OCI-LY1 (cell line): ENCODE data around the gene CHST12.

Experiments
- H2AFZ ChIP-seq: fragments of 200-600 bp; sonication (generic), shearing (Covaris generic); 2 replicates; pipeline ENCODE4 v1.6.0; 2014; ENCODE audit warnings: antibody characterized with exemption, mild to moderate bottlenecking, low read length
- H3F3A ChIP-seq: fragments of 200-600 bp; sonication (generic), shearing (Covaris generic); 2 replicates; pipeline ENCODE4 v1.6.0; 2014; ENCODE audit warnings: mild to moderate bottlenecking, antibody characterized with exemption, low read length, moderate library complexity; ENCODE audit not compliant: insufficient read depth
- H3K27ac ChIP-seq: fragments of 200-600 bp; sonication (generic); 2 replicates; pipeline ENCODE4 v1.5.1; 2014; ENCODE audit warnings: low read length, mixed run types, mild to moderate bottlenecking, low read depth; ENCODE audit not compliant: poor library complexity, severe bottlenecking
- H3K27me3 ChIP-seq: fragments of 200-600 bp; sonication (generic); 2 replicates; pipeline ENCODE4 v1.6.0; 2014; ENCODE audit warnings: antibody characterized with exemption, mild to moderate bottlenecking, low read length, moderate library complexity; ENCODE audit not compliant: insufficient read depth
- H3K36me3 ChIP-seq: fragments of 200-600 bp; sonication (generic); 2 replicates; pipeline ENCODE4 v1.6.1; 2014; ENCODE audit warnings: mild to moderate bottlenecking, antibody characterized with exemption, low read length, moderate library complexity, mixed read lengths; ENCODE audit not compliant: insufficient read depth
- H3K4me1 ChIP-seq: fragments of 200-600 bp; sonication (generic); 2 replicates; pipeline ENCODE4 v1.5.1; 2014; ENCODE audit warnings: mild to moderate bottlenecking, low read length, moderate library complexity; ENCODE audit not compliant: insufficient read depth, severe bottlenecking
- H3K4me2 ChIP-seq: fragments of 200-600 bp; sonication (generic), shearing (Covaris generic); 2 replicates; pipeline ENCODE4 v1.6.1; 2014; ENCODE audit warnings: low read length
- H3K4me3 ChIP-seq: fragments of 200-600 bp; sonication (generic); 2 replicates; pipeline ENCODE4 v1.5.1; 2014; ENCODE audit warnings: low read length, low read depth, mild to moderate bottlenecking, mixed read lengths; ENCODE audit not compliant: poor library complexity, severe bottlenecking
- H3K79me2 ChIP-seq: fragments of 200-600 bp; shearing (Covaris generic); 2 replicates; pipeline ENCODE4 v1.6.1; 2016; ENCODE audit warnings: mixed run types, low read length, mixed read lengths; ENCODE audit not compliant: insufficient read depth
- H3K9ac ChIP-seq: fragments of 200-600 bp; sonication (generic), shearing (Covaris generic); 2 replicates; pipeline ENCODE4 v1.6.1; 2014; ENCODE audit warnings: mild to moderate bottlenecking, low read length, mixed read lengths
- H3K9me2 ChIP-seq: fragments of 200-600 bp; sonication (generic), shearing (Covaris generic); 2 replicates; pipeline ENCODE4 v1.6.1; 2014; ENCODE audit warnings: low read depth, mild to moderate bottlenecking, low read length, mixed read lengths
- H3K9me3 ChIP-seq: fragments of 200-600 bp; shearing (Covaris generic); 2 replicates; pipeline ENCODE4 v1.6.1; 2014; ENCODE audit warnings: low read length, mixed read lengths
- H4K20me1 ChIP-seq: fragments of 200-600 bp; sonication (generic), shearing (Covaris generic); 2 replicates; pipeline ENCODE4 v1.6.0; 2016; ENCODE audit warnings: mild to moderate bottlenecking, low read length; ENCODE audit not compliant: insufficient read depth
- CTCF ChIP-seq: fragments of 200-600 bp; sonication (generic), shearing (Covaris generic); IDR thresholded peaks from 2 replicates; pipeline ENCODE4 v1.5.1; 2017; ENCODE audit warnings: mild to moderate bottlenecking, antibody characterized with exemption, low read length, moderate library complexity, mixed read lengths
- EZH2 ChIP-seq: fragments of 200-600 bp; sonication (generic), shearing (Covaris generic); IDR thresholded peaks from 2 replicates; pipeline ENCODE4 v1.8.0; 2017; ENCODE audit warnings: borderline replicate concordance, mixed run types, mild to moderate bottlenecking, antibody characterized with exemption, low read length, moderate library complexity, mixed read lengths

CHST12 gene

GRCh38 chr7:2484868-2485267 is 81.5 kb downstream of the CHST12 start:
- H3K79me2 ChIP-seq = no peaks in the 10 kb centered on the region
- no peak overlapping the region for H3K4me2 ChIP-seq
- no peaks in the 10 kb centered on the region for H3K36me3 ChIP-seq
- no peaks in the 10 kb centered on the region for H3K9me3 ChIP-seq
- no peaks in the 10 kb centered on the region for H4K20me1 ChIP-seq
- no peaks in the 10 kb centered on the region for H3K9me2 ChIP-seq
- peaks cover 15% of the 10 kb centered on the region; the same call in 1 of the 2 replicates for H3K27me3 ChIP-seq
- H2AFZ ChIP-seq = no peak overlapping the region
- H3K4me1 ChIP-seq = no peaks in the 10 kb centered on the region
- no peak for TF ChIP-seq CTCF
- no peak overlapping the region for H3K9ac ChIP-seq
- no peak overlapping the region for H3K27ac ChIP-seq
- H3F3A ChIP-seq = no peaks in the 10 kb centered on the region
- no peak overlapping the region for H3K4me3 ChIP-seq

GRCh38 chr7:2487586-2488271 is 84.3 kb downstream of the CHST12 start:
- Histone ChIP-seq H3K36me3 (no peaks in the 10 kb centered on the region), H3K9ac (no peak overlapping the region), H3K79me2 (no peaks in the 10 kb centered on the region), H3K4me2 (no peak overlapping the region), H3K9me3 (no peaks in the 10 kb centered on the region), H3K27me3 (peaks cover 9% of the 10 kb centered on the region; the same call in 1 of the 2 replicates), H3K4me3 (no peak overlapping the region), H3F3A (no peaks in the 10 kb centered on the region), H3K9me2 (no peaks in the 10 kb centered on the region), H2AFZ (no peak overlapping the region), H3K27ac (no peak overlapping the region), H4K20me1 (no peaks in the 10 kb centered on the region), H3K4me1 (no peaks in the 10 kb centered on the region)
- TF ChIP-seq EZH2 (no peak), CTCF (no peak)

- Histone ChIP-seq H3K9me2 (no peaks in the 10 kb centered on the region), H3K9ac (no peak overlapping the region), H3K4me2 (no peak overlapping the region), H3K79me2 (no peaks in the 10 kb centered on the region), H2AFZ (no peak overlapping the region), H3K9me3 (no peaks in the 10 kb centered on the region), H4K20me1 (no peaks in the 10 kb centered on the region), H3K36me3 (no peaks in the 10 kb centered on the region), H3K4me3 (no peak overlapping the region), H3F3A (no peaks in the 10 kb centered on the region), H3K4me1 (no peaks in the 10 kb centered on the region), H3K27ac (no peak overlapping the region), H3K27me3 (peaks cover 5% of the 10 kb centered on the region; the same call in 1 of the 2 replicates)
- no peak for TF ChIP-seq CTCF
- TF ChIP-seq EZH2 = no peak
Measured at GRCh38 chr7:2488272-2488645, 84.8 kb downstream of the CHST12 start.
